Measurements from ENCODE around the gene KIR2DL1.
"Not testable (repeated sequence)": the region's sequence is repeated elsewhere in the genome, so short reads cannot be mapped to it uniquely, and the experiment has no call there.

DNA sequence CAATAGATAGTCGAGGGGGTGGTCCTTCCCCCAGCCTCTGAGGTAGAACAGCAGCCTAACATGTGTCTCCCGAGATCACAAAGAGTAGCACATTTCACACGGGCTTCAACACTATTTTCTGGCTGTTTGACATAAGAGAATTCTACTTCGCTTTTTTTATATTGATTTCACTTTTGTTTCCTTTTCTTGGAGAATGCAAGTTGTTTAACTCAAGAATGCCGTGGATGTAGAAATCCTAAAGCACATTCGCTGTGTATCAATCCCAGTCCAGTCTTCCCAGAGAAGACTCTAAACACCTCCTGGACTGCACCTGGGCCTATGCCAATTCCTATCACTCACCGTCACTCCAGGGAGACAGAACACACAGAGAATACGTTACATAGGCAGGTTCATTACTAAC lies 58.5 kb downstream of the KIR2DL1 start:
- not testable (repeated sequence) for TF ChIP-seq EZH2 (IDR thresholded peaks at IDR 0.05); POLR2AphosphoS5 (IDR thresholded peaks at IDR 0.05; ENCODE audit: borderline replicate concordance, low read depth, low read length)

All from SK-N-MC (cell line).